ENCODE measurements around the gene CEP68.
"Not testable (repeated sequence)": the region's sequence is repeated elsewhere in the genome, so short reads cannot be mapped to it uniquely, and the experiment has no call there.

The CEP68 gene

DNA sequence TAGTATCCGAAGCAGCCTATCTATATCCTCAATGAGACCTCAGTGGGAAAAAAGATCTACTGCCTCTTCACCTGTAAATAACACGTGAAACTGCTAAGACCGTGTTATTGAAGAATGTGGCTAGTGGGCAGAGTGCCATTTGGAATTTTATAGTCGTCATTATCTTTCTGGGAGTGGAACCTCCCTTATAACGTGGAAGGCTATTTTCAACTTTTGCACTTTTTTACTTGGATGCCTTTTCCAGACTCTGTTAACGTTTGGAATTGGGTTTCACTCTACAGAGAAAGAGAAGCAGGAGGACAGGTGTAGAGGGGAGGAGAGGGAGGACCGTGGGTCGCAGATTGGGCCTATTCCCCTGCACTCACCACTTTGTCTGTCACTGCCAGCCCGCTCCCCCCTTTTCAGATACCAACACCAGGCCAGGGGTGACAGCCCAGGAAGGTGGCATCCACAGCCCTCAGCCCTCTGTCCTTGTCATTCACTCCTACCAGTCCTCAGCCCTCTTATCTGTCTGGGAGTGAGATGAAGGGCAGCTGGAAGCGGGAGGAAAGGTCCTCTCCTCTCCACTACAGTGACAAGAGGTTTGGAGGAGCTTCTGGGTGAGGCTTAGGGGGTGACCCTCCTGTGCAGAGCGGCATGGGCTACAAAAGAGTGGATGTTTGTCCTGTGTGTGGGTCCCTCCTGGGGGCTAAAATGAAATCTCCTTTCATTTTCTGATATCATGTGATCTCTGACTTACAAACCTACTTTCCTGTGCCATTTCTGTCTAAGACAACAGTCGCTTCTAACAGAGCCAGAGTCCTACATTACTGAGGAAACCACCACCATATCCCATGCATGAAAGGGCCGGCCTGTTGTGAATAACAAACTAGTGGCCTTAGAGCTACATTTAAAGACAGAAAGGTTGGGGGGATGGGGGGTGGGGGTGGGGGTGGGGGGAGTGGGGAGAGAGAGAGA is 23.9 kb upstream of the CEP68 start:
- no peak for DNase-seq

DNA sequence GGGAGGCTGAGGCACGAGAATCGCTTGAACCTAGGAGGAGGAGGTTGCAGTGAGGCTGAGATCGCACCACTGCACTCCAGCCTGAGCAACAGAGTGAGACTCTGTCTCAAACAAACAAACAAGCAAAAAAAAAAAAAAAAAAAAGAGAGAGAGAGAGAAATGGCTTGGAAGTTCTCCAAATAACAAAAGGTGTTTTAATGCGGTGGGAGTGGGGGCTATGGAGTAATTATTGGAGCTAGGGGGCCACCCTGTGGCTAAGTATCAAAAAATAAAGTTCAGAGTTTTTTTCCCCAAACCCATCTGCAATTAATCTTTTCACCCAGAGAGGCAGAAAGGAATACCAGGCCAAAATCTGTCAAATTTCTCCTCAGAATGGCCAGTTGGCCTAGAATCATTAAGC is 23.0 kb upstream of the CEP68 start:
- peak; percentile 41 for DNase-seq

GRCh38 chr2:65033667-65034066 is 22.5 kb upstream of the CEP68 start:
- DNase-seq = not testable (repeated sequence)

DNA sequence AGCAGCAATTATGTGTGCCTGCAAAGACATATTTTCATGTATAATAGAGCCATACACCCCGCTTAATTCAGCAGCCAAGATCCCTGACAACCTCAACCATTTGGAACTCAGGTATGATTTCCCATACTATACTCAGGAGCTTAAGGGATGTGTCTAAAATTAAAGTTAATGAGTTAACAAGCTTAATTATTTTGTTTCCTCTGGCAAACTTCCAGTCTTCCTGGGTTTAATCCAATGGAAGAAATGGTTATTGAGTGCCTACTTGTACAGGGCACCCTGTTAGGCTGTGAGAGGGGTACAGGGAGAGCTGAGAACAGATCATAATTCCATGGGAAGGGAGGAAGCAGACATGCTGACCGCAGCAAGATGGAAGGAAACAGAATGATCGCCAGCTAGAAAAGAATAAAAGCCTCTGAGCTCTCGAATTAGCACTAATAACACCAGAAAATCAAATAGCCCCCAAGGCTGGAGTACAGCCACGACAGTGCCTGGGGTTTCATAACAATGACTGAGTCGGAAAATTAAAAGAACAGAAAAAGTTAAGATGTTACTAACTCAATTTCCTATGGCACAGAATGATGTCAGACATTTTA is 20.8 kb upstream of the CEP68 start:
- DNase-seq = no peak

GRCh38 chr2:65037178-65037577 is 19.0 kb upstream of the CEP68 start:
- no peak for DNase-seq

GRCh38 chr2:65039640-65040039 is 16.6 kb upstream of the CEP68 start:
- DNase-seq = no peak

GRCh38 chr2:65040400-65041261 is 15.6 kb upstream of the CEP68 start:
- DNase-seq = peak; percentile 74

GRCh38 chr2:65043001-65043400 is 13.2 kb upstream of the CEP68 start:
- DNase-seq = no peak

DNA sequence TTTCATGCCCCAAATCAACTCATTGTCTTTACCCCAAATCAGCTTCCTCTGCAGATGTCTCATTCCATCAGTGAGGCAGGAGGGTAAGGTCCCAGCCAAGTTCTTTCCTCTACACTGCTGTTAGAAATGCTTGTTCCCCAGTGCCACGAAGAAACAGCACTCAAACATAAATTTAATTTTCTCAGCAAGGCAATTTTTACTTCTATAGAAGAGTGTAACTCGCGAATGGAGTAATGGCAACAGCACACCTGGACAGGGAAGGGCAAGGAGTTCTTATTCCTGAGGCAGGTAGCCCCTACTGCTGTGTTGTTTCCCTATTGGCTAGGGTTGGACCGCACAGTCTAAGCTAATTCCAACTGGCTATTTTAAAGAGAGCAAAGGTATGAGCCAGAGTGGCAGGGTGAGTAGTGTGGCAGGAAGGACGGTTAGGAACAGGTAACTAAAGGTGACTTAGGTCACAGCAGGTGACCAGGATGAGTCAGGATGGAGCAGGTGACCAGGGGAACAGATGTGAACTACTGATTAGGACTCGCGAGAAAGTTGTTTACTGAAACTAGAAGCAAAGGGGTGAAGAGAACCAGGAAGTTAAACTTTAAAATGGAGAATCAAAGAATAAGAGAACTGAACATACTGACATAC is 12.0 kb upstream of the CEP68 start:
- DNase-seq = no peak

- peak; percentile 44 for DNase-seq
These were observed 10.6 kb upstream of the CEP68 start for GRCh38 chr2:65045651-65046050.

DNA sequence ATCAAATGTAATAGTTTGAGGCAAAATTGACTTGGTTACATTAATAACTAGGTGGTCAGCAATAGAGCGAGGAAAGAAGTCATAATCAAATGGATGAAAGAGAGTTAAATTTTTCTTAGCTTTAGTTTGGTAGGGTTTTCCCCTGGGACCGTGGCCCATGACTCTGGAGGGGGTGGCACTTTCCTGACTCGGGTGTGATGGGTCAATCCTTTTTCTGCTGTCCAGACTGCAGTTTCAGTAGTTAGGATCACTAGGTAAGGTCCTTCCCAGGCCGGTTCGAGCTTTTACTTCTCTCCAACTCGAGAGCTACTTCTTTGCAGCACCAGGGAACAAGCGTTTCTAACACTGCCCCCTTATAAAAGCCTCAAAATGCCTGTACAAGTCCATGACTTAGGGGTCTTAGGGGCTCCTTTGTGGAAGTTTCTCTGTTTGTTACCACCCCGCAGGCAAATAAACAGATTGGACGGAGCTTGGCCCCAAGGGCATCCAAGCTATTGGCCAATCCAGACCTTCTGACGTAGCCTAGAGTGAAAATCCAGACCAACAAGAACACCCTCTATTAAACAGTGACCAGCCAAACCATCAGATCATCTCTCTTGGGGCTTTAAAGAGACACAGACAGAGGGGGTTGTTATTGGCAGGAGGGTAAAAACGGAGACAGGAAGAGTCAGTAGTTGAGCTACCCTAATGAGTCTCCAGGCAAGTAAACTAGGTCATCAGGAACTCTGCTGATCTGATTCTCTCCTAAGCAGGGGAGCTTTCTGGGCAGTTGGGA is 9.4 kb upstream of the CEP68 start:
- DNase-seq = no peak

DNA sequence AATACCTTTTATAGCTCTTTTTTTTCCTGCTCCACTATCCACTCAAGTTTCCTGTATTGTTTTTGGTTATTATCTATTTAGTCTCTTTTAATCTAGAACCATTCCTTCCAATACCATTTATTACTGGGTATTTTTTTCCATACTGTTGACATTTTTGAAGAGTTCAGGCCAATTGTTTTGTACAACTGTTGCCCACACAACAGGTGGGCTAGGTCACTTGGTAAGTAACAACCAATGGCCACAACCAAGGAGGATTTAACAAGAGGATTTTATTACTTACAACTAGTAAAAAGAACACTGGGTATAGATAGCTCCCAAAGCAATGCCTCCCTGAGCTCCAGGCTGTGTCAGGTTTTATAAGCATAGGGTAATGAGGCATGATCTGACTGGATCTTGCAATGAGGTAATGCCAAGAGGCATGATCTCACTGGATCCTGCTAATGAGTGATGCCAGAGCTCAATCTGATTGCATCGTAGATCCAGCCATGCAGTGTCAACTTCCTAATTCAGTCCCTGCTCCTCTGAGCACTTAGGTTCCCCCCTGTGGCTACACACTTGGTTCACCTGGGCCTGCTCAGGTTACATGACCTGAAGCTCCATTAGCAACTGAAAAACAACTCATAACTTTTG is 7.1 kb upstream of the CEP68 start:
- DNase-seq = no peak

- DNase-seq = peak; percentile 75
These were observed 5.3 kb upstream of the CEP68 start for GRCh38 chr2:65050931-65051330.

DNA sequence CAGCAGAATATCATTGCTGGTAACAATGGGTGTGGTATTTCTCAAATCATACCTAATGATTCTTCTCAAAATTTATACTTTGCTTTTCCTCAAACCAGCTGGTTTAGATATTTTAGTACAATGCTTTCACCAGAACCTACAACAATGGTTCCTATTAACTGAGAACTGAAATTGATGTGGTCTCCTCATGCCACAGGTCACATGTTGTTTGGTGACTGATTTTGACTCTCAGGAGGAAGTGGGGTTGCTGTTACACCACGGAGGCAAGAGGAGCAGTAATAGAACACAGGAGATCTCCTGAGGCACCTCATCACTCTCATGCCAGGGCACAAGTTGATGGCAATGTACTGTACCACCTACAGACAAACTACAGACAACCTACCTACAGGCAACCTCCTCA is 3.0 kb upstream of the CEP68 start:
- no peak for DNase-seq

- DNase-seq = no peak
These were observed 1.3 kb upstream of the CEP68 start for GRCh38 chr2:65054749-65055421.

GRCh38 chr2:65055422-65056214 is 598 bp upstream of the CEP68 start:
- DNase-seq = no peak

DNA sequence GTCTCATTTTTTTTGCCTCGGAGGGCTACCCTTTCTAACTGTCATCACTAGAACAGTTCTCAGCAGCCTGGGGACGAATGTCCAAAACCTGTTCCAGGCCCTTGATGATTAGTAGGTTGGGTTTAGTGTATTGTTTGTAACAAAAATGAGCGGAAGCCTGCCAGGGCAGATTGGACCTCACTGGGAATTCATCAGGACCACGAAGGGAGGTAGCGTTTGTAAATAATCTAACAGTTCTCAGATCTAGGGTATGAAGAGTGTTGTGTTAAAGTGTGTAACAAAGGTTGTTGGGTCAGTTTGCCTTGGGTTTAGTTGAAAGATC is 799 bp downstream of the CEP68 start:
- no peak for DNase-seq

DNA sequence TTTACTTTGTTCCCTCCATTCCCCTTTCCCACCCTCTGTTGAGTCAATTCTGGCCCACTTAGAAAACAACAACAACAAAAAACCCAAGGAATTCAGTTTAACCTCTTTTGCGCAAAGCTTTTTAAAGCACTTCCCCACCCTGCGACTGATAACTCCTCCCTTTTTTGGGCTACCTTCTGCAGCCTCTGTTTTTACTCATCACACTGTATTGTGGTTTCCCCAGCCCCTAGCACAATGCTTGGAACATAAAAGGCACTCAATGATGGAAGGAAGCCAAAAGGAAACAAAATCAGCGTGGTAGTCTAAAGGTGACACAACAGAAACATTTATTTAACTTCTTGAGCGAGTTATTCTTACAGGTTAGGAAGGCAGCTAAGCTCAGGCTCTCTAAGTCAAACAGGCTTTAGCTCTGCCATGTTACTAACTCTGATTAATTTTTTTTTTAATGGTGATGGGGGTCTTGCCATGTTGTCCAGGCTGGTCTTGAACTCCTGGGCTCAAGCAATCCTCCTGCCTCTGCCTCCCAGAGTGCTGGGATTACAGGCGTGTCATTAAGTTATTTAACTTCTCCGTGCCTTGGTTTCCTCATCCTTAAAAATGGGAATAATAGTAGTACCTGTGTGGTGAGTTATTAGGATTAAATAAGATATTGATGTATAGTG is 1.3 kb downstream of the CEP68 start:
- DNase-seq = peak; percentile 52

DNA sequence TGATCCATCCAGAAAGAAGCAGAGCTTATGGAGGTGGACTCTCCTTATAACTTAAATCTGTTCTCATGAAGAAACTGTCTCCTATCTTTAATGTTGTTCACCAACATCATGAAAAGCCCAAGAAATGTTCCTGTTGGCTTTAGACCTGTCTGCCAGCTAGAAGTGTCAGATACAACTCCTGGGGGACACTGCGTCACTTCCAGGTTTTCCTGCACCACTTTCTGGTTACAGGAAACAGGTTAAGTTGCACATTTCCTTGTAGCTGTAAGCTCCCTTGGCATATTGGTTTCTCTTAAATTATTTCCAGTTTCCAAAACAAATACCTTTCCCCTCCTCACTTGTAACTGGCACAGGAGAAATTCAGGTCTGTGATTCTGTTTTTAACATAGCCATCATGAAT is 2.9 kb downstream of the CEP68 start:
- DNase-seq = no peak
